Coronary artery (tissue), 2 donors: Measurements from ENCODE around the gene TNPO3.

Experiments used
- DNase-seq: peaks from one replicate; pipeline ENCODE4 v3.0.0-alpha.2; 2017; ENCODE audit warnings: low spot score
- H3K27ac ChIP-seq, 2 donors: fragments of 200-600 bp; sonication (generic); one replicate each; pipeline ENCODE4 v1.5.1; 2016 to 2019
- H3K4me3 ChIP-seq: fragments of 200-600 bp; sonication (generic); 2 replicates; pipeline ENCODE4 v1.5.1; 2016; ENCODE audit warnings: mild to moderate bottlenecking, moderate library complexity
- TF ChIP-seq, protein P1 (sequence below): fragments of 200-600 bp; sonication (generic); IDR thresholded peaks from one replicate; pipeline ENCODE4 v1.5.1; 2019; ENCODE audit warnings: antibody characterized with exemption

TNPO3 gene

DNA sequence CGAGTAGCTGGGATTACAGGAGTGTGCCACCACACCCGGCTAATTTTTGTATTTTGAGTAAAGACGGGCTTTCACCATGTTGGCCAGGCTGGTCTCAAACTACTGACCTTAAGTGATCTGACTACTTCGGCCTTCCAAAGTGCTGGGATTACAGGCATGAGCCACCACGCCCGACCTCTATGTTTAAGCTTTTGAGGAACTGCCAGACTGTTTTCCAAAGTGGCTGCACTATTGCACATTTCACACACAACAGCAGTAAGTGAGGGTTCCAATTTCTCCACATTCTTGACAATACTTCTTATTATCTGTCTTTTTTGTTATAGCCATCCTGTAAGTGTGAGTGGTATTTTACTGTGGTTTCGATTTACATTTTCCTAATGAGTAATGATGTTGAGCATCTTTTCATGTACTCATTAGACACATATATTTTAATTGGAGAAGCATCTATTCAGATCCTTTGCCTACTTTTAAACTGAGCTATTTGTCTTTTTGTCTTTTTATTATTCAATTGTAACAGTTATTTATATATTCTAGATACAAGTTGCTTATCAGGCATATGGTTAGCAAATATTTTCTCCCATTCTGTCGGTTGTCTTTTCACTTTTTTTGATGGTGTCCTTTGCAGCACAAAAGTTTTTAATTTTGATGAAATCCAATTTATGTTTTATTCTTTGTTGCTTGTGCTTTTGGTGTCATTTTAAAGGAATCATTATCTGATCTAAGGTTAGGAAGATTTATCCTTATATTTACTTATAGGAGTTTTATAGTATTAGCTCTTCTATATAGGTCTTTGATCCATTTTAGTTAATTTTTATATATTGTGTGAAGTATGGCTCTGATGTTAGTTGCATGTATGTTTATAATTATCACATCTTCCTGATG, 130.0 kb downstream of the TNPO3 start:
- TF ChIP-seq, protein P1, sequence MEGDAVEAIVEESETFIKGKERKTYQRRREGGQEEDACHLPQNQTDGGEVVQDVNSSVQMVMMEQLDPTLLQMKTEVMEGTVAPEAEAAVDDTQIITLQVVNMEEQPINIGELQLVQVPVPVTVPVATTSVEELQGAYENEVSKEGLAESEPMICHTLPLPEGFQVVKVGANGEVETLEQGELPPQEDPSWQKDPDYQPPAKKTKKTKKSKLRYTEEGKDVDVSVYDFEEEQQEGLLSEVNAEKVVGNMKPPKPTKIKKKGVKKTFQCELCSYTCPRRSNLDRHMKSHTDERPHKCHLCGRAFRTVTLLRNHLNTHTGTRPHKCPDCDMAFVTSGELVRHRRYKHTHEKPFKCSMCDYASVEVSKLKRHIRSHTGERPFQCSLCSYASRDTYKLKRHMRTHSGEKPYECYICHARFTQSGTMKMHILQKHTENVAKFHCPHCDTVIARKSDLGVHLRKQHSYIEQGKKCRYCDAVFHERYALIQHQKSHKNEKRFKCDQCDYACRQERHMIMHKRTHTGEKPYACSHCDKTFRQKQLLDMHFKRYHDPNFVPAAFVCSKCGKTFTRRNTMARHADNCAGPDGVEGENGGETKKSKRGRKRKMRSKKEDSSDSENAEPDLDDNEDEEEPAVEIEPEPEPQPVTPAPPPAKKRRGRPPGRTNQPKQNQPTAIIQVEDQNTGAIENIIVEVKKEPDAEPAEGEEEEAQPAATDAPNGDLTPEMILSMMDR = no peak
- DNase-seq = no peak
- no peak overlapping the region for H3K27ac ChIP-seq
- H3K4me3 ChIP-seq = no peak overlapping the region

DNA sequence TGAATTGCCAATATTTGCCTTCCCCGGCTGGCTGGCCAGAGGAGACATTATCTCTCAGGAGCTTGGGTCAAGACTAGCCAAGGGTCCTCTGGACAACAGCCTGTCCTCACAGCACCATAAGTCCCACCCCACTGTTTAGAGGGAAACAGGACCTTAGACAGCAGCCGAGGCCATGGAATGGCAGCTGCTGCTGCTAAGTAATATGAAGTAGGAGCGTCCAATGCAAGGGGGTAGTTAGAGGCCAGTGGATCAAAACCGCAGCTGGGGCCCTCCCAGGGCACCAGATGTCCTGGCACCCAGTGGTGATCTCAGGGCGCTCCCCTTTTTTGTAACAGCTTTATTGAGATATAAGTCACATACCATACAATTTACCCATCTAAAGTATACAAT, 131.5 kb downstream of the TNPO3 start:
- DNase-seq = peak; percentile 56
- TF ChIP-seq, protein P1 = no peak
- Histone ChIP-seq H3K27ac (no peak overlapping the region), H3K4me3 (no peak overlapping the region)

DNA sequence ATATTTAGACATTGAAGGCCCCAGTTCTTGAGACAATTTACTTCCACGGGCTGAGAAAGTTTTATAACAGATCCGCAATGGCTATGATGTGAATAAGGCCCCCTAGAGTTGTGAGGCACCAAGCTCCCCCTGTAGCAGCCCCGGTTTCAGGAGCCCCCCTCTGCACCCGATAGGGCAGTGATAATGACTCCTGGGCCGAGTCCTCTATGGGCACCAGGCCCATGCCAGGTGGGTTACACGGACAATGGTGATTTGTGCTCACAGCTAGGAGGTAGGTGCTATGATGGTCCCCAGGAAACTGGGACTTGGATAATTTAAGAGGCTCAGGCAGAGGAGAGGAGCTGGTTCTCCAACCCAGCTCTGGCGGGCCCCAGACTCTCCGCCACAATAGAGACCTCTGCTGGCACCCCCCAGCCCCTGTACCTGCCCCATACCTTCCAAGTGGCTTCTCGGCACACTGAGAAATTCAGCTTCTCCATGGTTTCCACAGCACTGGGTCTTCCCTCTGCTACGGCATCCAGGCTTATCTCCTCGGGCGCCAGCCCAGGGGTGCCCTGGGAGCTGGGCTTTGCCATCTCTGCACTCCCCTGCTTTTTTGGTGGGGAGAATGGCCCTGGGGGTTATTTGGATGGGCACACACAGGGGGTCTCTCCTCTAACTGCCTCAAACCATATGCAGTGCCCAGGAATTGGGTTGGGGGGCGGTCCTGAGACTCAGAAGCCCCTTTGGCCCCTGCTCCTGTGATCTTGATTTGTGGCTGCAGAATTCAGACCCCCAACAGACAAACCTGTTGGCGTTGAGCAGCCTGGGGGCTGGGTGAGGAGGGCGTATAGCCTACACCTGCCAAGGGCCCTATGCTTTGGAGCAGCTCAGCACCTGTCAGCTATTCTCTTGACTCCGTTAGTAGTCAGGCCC, 132.2 kb downstream of the TNPO3 start:
- H3K27ac ChIP-seq = no peak overlapping the region
- TF ChIP-seq, protein P1 = no peak
- no peak overlapping the region for H3K4me3 ChIP-seq
- peak; percentile 56 for DNase-seq

DNA sequence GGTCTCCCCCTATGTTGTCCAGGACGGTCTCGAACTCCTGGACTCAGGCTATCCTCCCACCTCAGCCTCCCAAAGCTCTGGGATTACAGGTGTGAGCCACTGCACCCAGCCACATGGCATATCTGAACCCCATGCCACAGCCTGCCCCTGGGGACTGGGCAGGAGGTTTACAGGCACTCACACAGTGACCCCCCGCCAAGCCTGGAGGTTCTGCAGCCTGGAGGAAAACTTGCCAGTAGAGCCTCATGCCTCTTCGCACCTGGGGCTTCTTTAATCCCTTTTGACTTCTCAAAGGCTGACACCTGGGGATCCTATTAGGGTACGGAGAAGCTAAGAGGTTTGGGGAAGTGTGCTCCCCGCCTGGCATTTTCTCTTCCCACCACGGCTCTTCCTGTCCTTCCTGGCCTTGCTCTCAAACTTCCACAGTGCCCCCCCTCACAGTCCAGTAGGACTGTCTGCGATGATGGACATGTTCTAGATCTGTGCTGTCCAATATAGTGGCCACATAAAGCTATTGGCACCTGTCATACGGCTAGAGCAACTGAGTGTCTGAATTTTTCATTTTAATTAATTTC, 133.0 kb downstream of the TNPO3 start:
- no peak overlapping the region for H3K27ac ChIP-seq
- no peak overlapping the region for H3K4me3 ChIP-seq
- DNase-seq = peak; percentile 62
- TF ChIP-seq, protein P1 = no peak

DNA sequence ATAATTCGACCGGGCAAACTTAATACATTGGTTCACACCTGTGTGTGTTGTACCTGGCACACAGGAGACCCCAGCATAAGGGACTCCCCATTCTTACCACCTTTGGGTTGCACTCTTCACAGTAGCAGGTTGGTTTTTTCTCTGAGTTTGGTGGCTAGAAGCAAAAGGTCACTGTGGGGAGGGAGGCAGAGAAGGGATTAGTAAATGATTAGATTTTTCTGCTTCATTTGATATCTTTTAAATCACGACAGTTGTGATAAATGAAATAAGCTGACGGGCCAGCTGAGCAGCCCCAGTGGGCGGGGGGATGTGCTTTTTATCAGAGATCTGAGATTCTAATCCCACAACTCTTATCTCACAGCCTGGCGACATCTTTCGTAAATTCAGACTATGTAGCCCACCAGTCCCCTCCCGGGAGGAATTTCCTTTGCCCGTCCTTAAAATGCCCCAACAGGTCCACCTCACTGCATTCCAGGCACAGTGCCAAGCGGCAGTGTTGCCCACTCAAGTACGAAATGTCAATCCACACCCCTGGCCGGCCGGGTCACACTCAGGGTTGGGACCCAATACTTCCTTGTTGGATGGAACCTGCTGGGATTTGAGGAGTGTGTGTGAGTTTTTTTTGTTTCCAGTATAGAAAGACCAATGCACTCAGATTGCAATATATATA, 133.9 kb downstream of the TNPO3 start:
- Histone ChIP-seq H3K27ac (no peak overlapping the region), H3K4me3 (no peak overlapping the region)
- peak; percentile 38 for DNase-seq
- TF ChIP-seq, protein P1 = no peak

DNA sequence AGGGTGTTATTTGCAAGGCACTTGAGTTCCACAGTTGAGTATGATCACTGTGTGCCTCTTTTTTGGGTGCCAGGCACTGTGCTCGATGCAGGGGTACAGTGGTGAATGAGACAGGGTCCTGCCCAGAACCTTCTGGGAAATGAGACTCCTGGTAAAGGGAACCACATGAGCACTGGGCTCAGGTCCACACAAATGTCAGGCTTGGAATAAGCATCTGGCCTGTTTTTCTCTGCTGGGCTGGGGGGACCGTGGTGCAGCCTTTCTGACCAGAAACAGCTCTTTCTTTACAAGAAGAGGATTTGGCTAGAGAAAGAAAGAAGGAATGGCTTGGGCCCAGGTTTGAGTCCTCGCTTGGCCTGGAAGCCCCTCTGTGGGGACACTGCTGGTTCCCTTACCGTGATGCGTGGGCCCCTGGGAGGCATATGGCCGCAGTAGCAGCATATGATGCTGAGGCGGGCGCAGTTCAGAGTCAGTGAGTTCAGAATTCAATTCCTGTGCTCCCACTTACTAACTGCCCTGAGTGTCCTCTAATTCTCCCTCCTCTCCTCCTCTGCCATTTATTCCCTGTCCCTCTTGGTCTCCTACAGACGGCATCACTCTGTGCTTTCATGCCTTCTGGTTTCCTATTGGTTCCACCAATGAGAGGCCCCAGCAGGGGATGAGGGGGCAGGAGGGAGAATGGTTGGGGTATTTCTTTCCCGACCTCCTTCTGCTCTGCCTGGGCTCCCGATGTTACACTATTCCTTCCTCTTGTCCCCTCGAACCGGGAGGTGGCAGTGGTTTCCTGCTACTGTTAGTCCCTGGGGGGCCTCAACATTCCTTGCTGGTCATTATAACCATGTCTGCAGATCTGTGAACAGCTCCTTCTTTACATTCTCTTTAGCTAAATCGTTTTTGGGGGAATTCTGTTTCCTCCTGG, 134.8 kb downstream of the TNPO3 start:
- TF ChIP-seq, protein P1 = no peak
- H3K27ac ChIP-seq = no peak overlapping the region
- no peak overlapping the region for H3K4me3 ChIP-seq
- DNase-seq = peak; percentile 36
